Stimulated activated CD4-positive, alpha-beta T cell treated with anti-CD3 and anti-CD28 coated beads, TNF-alpha, amount 100 ng/mL, for 48 hours (primary cell): Measurements from ENCODE around the gene CIRBP.

Source experiments
- DNase-seq, 3 donors: peaks; one replicate each; pipeline ENCODE4 v3.0.0-alpha.2; 2020; ENCODE audit warnings: low read depth in 3 of 3

The CIRBP gene

GRCh38 chr19:1278713-1279660 is 9.9 kb downstream of the CIRBP start:
- DNase-seq: no peak

DNA sequence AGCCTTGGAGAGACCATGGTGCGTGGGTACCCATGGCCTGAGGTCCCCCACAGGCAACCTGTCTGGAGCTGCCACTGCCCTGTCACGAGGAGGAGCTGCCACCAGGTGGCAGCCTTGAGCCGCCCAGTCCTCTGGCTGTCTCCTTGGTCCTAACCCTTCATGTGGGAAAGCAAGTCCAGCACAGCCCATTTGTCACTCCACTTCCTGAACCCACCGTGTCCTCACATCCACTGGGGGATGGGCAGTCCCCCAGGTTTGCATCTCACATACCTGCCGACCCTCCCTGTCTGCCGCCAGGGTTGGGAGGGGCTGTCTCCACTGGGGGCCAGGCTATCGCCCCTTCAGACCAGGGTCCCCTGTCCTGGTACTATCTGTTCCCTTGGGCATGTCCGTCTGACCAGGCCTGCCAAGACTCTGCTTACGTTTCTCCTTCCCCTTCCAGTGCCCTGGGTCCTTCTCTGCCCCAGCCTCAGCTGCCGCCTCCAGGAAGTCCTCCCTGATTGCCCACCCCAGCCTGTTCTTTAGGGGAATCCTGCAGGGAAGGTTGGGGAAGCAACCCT is 10.7 kb downstream of the CIRBP start:
- DNase-seq: peak; percentile 63 to 73 (median 65)

- DNase-seq: no peak
These were observed 11.8 kb downstream of the CIRBP start for GRCh38 chr19:1280636-1281568.

DNA sequence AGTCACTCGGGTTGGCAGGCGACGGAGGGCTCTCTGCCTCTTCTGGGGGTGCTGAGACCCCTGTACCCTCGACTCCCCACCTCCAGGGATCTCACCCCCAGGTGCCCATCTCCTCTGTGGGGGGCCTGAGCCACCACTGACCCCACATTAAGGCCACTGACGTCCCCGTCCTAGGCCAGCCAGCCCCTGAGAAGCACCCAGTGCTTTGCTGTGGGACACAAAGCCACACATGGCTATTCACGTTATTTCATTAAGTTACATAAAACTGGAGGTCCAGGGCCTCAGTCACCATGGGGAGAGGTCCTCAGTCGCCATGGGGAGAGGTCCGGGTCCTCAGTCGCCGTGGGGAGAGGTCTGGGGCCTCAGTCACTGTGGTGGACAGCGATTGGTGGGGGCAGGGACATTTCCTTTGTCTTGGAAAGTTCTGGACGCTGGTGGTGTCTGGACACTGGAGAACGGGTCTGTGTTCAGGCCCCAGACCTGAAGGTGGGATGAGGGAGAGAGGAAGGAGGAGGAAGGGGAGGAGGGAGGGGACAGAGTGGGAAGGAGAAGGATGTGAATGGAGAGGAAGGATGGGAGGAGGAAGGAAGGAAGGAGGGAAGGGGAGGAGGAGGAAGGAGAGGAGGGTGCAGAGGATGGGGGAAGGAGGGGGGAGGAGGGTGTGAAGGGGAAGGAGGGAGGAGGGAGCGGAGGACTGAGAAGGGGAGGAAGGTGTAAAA is 12.6 kb downstream of the CIRBP start:
- no peak for DNase-seq

DNA sequence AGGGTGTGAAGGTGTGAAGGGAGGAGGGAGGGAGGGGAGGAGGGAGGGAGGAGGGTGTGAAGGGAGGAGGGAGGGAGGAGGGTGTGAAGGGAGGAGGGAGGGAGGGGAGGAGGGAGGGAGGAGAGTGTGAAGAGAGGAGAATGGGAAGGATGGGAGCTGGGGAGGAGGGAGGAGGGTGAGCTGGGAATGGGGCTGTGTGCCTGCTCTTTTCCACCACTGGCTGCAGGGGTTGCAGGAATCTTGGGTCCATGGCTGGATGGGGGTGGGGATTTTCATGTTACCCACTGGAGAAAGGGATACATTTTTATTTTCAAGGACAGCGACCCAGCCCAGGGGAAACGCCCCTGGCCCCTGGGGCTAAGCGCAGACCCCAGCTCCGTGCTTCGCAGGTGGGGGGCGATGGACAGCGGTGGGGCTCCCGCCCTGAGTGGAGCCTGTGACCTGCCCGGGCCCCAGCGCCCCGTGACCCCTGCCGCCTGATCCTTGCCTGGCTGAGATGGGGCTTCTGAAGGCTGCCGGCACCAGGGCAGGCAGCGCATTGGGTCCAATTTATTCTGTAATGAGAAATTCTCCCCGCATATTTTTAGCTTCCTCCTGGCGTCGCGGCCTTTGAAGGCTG is 13.6 kb downstream of the CIRBP start:
- no peak for DNase-seq

DNA sequence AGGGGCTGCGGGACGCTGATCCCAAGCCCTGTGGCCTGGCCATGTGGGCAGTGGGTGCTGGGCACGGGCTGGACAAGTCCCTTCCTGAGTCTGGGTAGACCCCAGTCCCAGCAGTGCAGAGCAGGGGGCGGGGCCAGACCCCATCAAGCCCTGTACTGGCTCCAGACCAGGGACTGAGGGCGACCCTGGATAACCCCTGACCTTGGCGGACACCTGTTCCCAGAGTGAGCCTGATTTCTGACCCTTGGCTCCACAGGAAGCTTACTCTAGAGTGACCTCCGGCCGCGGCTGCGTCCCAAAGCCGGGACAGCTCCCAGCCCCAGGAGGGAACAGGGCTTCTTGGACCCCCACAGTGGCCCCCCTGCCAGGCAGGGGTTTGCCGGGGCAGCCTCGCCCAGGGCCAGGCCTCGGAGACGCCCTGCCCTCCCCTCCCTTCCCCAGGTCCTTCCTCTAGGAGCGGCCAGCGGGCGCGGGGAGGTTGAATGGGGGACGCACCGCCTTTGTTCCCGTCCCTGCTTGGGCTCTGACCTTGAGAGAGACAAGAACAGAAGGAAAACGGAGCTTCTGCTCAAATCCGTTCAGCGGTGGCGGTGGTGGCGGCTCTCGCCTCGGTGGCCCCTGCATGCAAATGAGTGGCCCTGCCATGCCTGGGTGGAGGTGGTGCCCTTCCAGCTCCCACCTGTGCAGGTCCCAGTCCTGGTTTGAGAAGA is 14.2 kb downstream of the CIRBP start:
- DNase-seq: no peak

DNA sequence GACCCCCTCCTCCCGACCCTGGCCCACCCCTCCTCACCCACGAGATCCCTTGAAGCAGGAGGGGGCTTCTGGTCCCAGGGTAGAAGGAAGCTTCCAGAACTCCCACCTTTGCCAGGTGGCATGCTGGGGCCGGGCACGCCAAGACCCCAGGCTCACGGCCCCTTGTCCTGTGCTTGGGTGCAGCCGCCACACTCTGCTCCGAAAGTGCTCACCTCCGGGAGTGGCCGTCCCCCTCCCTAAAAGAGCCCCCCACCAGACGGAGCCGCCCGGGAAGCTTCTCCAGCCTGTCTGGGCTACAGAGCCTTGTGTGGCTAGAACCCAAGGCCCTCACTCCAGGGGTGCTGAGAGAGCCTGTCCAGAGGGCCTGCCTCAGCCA is 14.8 kb downstream of the CIRBP start:
- DNase-seq: no peak

DNA sequence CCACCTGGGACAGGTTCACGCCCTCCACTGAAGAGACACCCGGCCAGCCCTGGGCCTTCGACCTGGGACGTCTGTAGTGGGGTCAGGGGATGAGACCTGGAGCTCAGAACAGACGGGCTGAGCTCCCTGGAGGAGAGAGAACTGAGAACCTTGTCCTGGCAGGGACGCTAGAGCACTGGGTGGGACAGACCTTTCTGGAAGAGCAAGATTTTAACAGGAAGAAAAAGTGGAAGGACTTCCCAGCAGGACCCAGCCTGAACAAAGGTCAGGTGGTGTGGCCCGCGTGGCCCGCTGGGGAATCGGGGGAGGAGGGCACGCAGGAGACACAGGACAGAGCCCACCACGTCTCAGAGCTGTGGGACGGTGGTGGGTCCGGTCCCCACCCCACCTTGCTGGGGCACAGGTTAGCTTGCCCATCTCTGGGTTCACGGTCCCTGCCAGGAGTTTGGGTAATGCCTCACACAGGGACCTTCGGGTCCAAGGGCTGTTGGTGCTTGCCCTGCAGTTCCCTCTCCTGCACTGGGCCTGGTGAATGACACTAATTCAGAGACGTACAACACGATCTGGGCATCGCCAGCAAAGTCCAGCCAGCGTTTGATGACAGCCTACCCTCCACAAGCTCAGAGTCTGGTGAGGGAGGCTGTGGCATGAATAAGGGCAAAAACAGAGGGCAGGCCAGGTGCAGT is 15.3 kb downstream of the CIRBP start:
- no peak for DNase-seq

DNA sequence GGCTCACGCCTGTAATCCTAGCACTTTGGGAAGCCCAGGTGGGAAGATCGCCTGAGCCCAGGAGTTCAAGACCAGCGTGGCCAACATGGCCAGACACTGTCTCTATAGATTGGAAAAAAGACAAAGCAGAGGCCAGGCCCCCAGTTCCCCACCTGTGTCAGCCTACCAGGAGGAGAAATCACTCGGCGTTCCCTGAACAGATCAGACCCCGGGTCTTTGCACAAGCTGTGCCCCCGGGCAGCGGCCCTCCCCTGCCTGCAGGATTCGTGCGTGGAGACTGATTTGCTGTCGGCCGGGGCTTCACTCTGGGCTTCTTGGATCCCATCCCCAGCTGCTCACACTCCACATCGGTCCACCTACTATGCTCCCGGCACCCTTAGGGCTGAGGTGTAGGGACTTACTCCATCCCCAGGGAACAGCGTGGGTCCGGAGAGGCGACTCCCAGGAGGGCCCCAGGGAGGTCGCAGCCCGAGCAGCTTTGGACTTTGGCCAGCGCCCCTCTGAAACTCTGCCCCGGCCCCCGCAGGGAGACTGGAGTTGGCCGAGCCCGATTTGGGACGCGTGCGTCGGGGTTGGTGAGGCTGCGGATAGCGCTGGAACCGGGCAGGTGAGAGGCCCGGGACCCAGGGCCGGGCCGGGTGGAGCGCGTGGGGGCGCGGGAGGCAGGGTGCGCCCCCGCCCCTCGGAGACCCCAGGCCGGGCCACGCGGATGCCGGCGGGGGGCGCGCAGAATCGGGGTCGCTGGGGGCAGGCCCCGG is 16.0 kb downstream of the CIRBP start:
- DNase-seq: no peak

- no peak for DNase-seq
These were observed 16.7 kb downstream of the CIRBP start, which contains the start of gene EFNA2 for GRCh38 chr19:1285737-1286360. EFNA2 (plus strand) TSS chr19:1285873; CDS start chr19:1286169, 296 bp downstream.

GRCh38 chr19:1286487-1287353 is 17.6 kb downstream of the CIRBP start:
- no peak for DNase-seq

- DNase-seq: no peak
These were observed 18.5 kb downstream of the CIRBP start for GRCh38 chr19:1287354-1288225.

- DNase-seq: no peak
These were observed 19.1 kb downstream of the CIRBP start for GRCh38 chr19:1288226-1288612.

- DNase-seq: no peak
These were observed 19.9 kb downstream of the CIRBP start for GRCh38 chr19:1288833-1289685.

DNA sequence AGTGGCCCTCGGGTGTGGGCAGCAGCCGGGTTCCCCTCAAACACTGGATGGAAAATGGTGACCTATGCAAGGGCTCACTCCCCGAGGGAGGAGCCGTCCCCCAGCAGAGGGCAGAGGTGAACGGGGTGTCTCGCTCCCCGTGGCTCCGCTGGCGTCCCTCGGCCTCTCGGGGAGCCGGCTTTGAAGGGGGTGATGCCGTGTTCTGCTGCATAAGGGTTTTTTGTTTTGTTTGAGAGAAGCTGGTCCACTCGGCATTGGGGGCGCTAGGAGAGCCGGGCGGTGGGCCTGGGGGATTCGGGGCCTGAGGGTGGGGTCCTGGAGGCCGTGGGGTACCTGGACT is 20.5 kb downstream of the CIRBP start:
- no peak for DNase-seq

DNA sequence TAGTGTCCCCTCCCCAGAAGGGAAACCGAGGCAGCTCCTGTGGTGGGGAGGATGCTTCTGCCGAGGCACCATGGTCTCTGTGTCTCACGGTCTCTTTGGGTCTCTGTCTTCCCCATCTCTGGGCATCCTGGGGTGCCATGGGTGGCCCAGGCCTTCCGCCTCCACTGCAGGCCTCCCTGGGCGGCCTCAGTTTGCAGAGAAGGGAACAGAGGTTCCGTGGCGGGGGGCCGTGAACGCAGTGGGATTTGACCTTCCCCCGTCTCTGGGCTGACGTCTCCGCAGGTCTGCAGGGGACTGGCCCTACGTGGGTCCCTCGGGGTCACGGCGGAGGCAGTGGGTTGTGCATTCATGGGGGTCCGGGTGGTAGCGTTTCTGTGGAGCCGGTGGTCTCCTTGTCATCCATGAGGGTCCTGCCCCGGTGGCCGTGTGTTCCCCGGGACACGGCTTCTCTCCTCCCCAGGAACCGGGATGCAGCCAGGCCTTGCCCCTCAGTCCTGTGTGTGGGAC is 21.1 kb downstream of the CIRBP start:
- DNase-seq: no peak
